Neural cell (in vitro differentiated cells): ENCODE data around the gene OR7C1.
"Not testable (repeated sequence)": the region's sequence is repeated elsewhere in the genome, so short reads cannot be mapped to it uniquely, and the experiment has no call there.

Experiments used
- CTCF ChIP-seq: fragments of 450-650 bp; IDR thresholded peaks from 2 replicates; pipeline ENCODE4 v1.5.1; 2014; ENCODE audit warnings: antibody characterized with exemption, mild to moderate bottlenecking, moderate library complexity; ENCODE audit not compliant: poor library complexity, severe bottlenecking
- EP300 ChIP-seq: fragments of 450-650 bp; conservative IDR thresholded peaks from 2 replicates; pipeline ENCODE4 v1.6.1; 2014; ENCODE audit warnings: antibody characterized with exemption, mild to moderate bottlenecking, moderate library complexity; ENCODE audit not compliant: poor library complexity, severe bottlenecking
- POLR2AphosphoS5 ChIP-seq: IDR thresholded peaks from 2 replicates; pipeline ENCODE4 v1.6.1; 2012
- RAD21 ChIP-seq: fragments of 450-650 bp; conservative IDR thresholded peaks from 2 replicates; pipeline ENCODE4 v1.6.1; 2014; ENCODE audit warnings: antibody characterized with exemption, mild to moderate bottlenecking, moderate library complexity

- TF ChIP-seq EP300, CTCF, POLR2AphosphoS5, RAD21: not testable (repeated sequence)
Observed at GRCh38 chr19:14778110-14778845, 56.7 kb downstream of the OR7C1 start, which contains the start of gene ADGRE2.
